ENCODE results near the gene FAM151B. TPM values are rescaled to one million over a fixed set of nuclear protein-coding genes. Genes with fewer than 3 reads are reported as not detected.

Gene FAM151B
- total and polyA plus RNA-seq, 2 experiments from 2014 or later, result 2.6 to 7.8 TPM

- in situ Hi-C loops (cut with MboI), result no loop called here
- H3K27ac ChIP-seq, result no peak overlapping the region
- no peaks in the 10 kb centered on the region for H3K9me2 ChIP-seq (ENCODE audit: insufficient read depth)
- no peak overlapping the region for H3K9ac ChIP-seq
- no peaks in the 10 kb centered on the region for H3K4me1 ChIP-seq (ENCODE audit: insufficient read depth)
- no peak for TF ChIP-seq EZH2 (IDR thresholded peaks at IDR 0.05; ENCODE audit: insufficient read depth, poor library complexity, severe bottlenecking)
- TF ChIP-seq EZH2phosphoT487 (IDR thresholded peaks at IDR 0.05; ENCODE audit: insufficient read depth, low read depth), result no peak
- H3K36me3 ChIP-seq (ENCODE audit: low read depth), result no peaks in the 10 kb centered on the region
- H3K27me3 ChIP-seq (replicated peaks; ENCODE audit: insufficient read depth), result no peaks in the 10 kb centered on the region
- 69 to 78% methylated on average over 3 of the region's 3 CpGs for WGBS, 2 experiments (ENCODE audit: low coverage in 1 of 2, low lambda C conversion rate in 2 of 2, missing lambda C conversion rate in 2 of 2)
- no peaks in the 10 kb centered on the region for H3F3A ChIP-seq (ENCODE audit: insufficient read depth)
- no peak overlapping the region for H3K4me3 ChIP-seq
- H3K79me2 ChIP-seq (ENCODE audit: insufficient read depth), result no peaks in the 10 kb centered on the region
- DNase-seq, result peak; percentile 24
- H3K9me3 ChIP-seq (ENCODE audit: low read depth), result no peaks in the 10 kb centered on the region
- H2AFZ ChIP-seq, result no peak overlapping the region
- H4K20me1 ChIP-seq (ENCODE audit: insufficient read depth), result no peaks in the 10 kb centered on the region
- no peak overlapping the region for H3K4me2 ChIP-seq (ENCODE audit: unreplicated experiment)
Measured at GRCh38 chr5:80591352-80591751, 103.5 kb downstream of the FAM151B start.

GRCh38 chr5:80592105-80592504 is 104.2 kb downstream of the FAM151B start:
- H3K27me3 ChIP-seq (replicated peaks; ENCODE audit: insufficient read depth), result no peaks in the 10 kb centered on the region
- H3K27ac ChIP-seq, result no peak overlapping the region
- no peaks in the 10 kb centered on the region for H3K36me3 ChIP-seq (ENCODE audit: low read depth)
- no peaks in the 10 kb centered on the region for H3K9me2 ChIP-seq (ENCODE audit: insufficient read depth)
- H3K9ac ChIP-seq, result no peak overlapping the region
- in situ Hi-C loops (cut with MboI), result no loop called here
- H3K4me1 ChIP-seq (ENCODE audit: insufficient read depth), result no peaks in the 10 kb centered on the region
- H4K20me1 ChIP-seq (ENCODE audit: insufficient read depth), result no peaks in the 10 kb centered on the region
- no peak for TF ChIP-seq EZH2phosphoT487 (IDR thresholded peaks at IDR 0.05; ENCODE audit: insufficient read depth, low read depth)
- no peak for TF ChIP-seq EZH2 (IDR thresholded peaks at IDR 0.05; ENCODE audit: insufficient read depth, poor library complexity, severe bottlenecking)
- H3K4me3 ChIP-seq, result no peak overlapping the region
- H3K9me3 ChIP-seq (ENCODE audit: low read depth), result no peaks in the 10 kb centered on the region
- DNase-seq, result no peak
- no peak overlapping the region for H3K4me2 ChIP-seq (ENCODE audit: unreplicated experiment)
- H3F3A ChIP-seq (ENCODE audit: insufficient read depth), result no peaks in the 10 kb centered on the region
- H2AFZ ChIP-seq, result no peak overlapping the region
- no peaks in the 10 kb centered on the region for H3K79me2 ChIP-seq (ENCODE audit: insufficient read depth)
- 74 to 87% methylated on average over 1 of the region's 1 CpG for WGBS, 2 experiments (ENCODE audit: low coverage in 1 of 2, low lambda C conversion rate in 2 of 2, missing lambda C conversion rate in 2 of 2)

Other genes starting within 250 kb of the FAM151B start
- 11.7 and 11.8 TPM in 2 replicates for gene SERINC5, start 232.1 kb upstream of the FAM151B start, total RNA-seq (2014; rRNA removed; shearing (Covaris generic))
- 5.4 TPM in 2 replicates for gene SERINC5, start 232.1 kb upstream of the FAM151B start, polyA plus RNA-seq (2016; fragmentation: Nextera tagmentation; extraction: Ambion mirVana)
- gene SPZ1, start 168.1 kb upstream of the FAM151B start, total RNA-seq (2014; rRNA removed; shearing (Covaris generic)), result not detected in 2 replicates
- gene SPZ1, start 168.1 kb upstream of the FAM151B start, polyA plus RNA-seq (2016; fragmentation: Nextera tagmentation; extraction: Ambion mirVana), result not detected in 2 replicates
- gene ZFYVE16, start 80.0 kb upstream of the FAM151B start, total RNA-seq (2014; rRNA removed; shearing (Covaris generic)), result 19.0 and 20.5 TPM in 2 replicates
- gene ZFYVE16, start 80.0 kb upstream of the FAM151B start, polyA plus RNA-seq (2016; fragmentation: Nextera tagmentation; extraction: Ambion mirVana), result 14.9 and 15.8 TPM in 2 replicates
- gene ANKRD34B, start 82.2 kb downstream of the FAM151B start, total RNA-seq (2014; rRNA removed; shearing (Covaris generic)), result not detected in 2 replicates
- gene ANKRD34B, start 82.2 kb downstream of the FAM151B start, polyA plus RNA-seq (2016; fragmentation: Nextera tagmentation; extraction: Ambion mirVana), result not detected in 2 replicates
- gene MSH3, start 166.6 kb downstream of the FAM151B start, total RNA-seq (2014; rRNA removed; shearing (Covaris generic)), result 11.7 and 15.9 TPM in 2 replicates
- 13.5 and 14.0 TPM in 2 replicates for gene MSH3, start 166.6 kb downstream of the FAM151B start, polyA plus RNA-seq (2016; fragmentation: Nextera tagmentation; extraction: Ambion mirVana)
- gene DHFR, start 166.9 kb downstream of the FAM151B start, total RNA-seq (2014; rRNA removed; shearing (Covaris generic)), result 19.0 and 23.8 TPM in 2 replicates
- 10.0 and 11.6 TPM in 2 replicates for gene DHFR, start 166.9 kb downstream of the FAM151B start, polyA plus RNA-seq (2016; fragmentation: Nextera tagmentation; extraction: Ambion mirVana)